ENCODE results near the gene MBOAT2.

The MBOAT2 gene

GRCh38 chr2:8847400-8847799, 156.1 kb downstream of the MBOAT2 start:
- no peaks in the 10 kb centered on the region for H3K79me2 ChIP-seq (ENCODE audit: control insufficient read depth, insufficient read depth, low read length, poor library complexity)
- H2BK5ac ChIP-seq (ENCODE audit: low read depth, low read length, poor library complexity), result no peak overlapping the region
- no peak overlapping the region for H3K14ac ChIP-seq (ENCODE audit: low read length)
- H2AFZ ChIP-seq (ENCODE audit: insufficient read depth, low read length, poor library complexity), result no peak overlapping the region
- no peak overlapping the region for H4K91ac ChIP-seq (ENCODE audit: low read depth, low read length)
- H3K9ac ChIP-seq (ENCODE audit: low read length), result no peak overlapping the region
- no CpG with 5 or more reads among the region's 6 CpGs for WGBS (ENCODE audit: extremely low coverage, insufficient coverage, insufficient read length)
- H3K9me3 ChIP-seq (ENCODE audit: insufficient read depth, low read depth, low read length), result no peaks in the 10 kb centered on the region
- H4K12ac ChIP-seq (ENCODE audit: low read depth, low read length), result no peak overlapping the region
- H4K8ac ChIP-seq (ENCODE audit: low read depth, low read length), result no peak overlapping the region
- no peak for DNase-seq
- no peaks in the 10 kb centered on the region for H3K27me3 ChIP-seq (ENCODE audit: insufficient read depth, low read length)
- H2BK12ac ChIP-seq (ENCODE audit: low read length), result no peak overlapping the region
- H3K4me3 ChIP-seq (ENCODE audit: low read depth, low read length), result no peak overlapping the region
- no peak overlapping the region for H3K4ac ChIP-seq (ENCODE audit: low read depth, low read length)
- H3K18ac ChIP-seq (ENCODE audit: low read length), result no peak overlapping the region
- no peak overlapping the region for H2AK5ac ChIP-seq (ENCODE audit: low read length)
- H2BK120ac ChIP-seq (ENCODE audit: insufficient read depth, low read length, poor library complexity), result no peak overlapping the region
- H3K23ac ChIP-seq (ENCODE audit: low read length), result no peak overlapping the region
- H3K79me1 ChIP-seq (ENCODE audit: low read length), result no peaks in the 10 kb centered on the region
- H3K4me2 ChIP-seq (ENCODE audit: low read length), result no peak overlapping the region
- no peak overlapping the region for H3K27ac ChIP-seq (ENCODE audit: low read depth, low read length)
- no peaks in the 10 kb centered on the region for H3K4me1 ChIP-seq (ENCODE audit: control insufficient read depth in 1 of 2, insufficient read depth in 2 of 2, low read length in 2 of 2)
- no peaks in the 10 kb centered on the region for H3K36me3 ChIP-seq (ENCODE audit: control insufficient read depth in 1 of 2, insufficient read depth in 2 of 2, low read length in 2 of 2)

DNA sequence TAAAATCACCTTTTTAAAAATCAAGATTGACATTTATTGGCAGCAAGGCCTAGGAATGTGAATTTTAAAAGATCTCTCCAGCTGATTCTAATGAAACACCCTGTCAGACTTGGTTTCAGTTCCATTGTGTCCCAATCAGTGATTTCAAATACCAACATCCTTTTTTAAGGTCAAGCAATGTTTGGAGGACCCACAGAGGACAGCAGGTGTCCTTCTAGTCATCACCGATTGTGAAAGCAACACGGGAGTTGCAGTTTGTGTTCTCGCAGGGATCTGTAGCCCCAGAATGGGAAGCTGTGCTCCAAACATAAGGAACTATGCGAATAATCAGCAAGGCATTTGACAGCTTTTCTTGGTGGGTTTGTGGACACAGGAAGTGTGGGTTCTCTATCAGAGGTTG, 161.6 kb downstream of the MBOAT2 start:
- H4K91ac ChIP-seq (ENCODE audit: low read depth, low read length), result no peak overlapping the region
- no peak overlapping the region for H3K27ac ChIP-seq (ENCODE audit: low read depth, low read length)
- no peak overlapping the region for H4K8ac ChIP-seq (ENCODE audit: low read depth, low read length)
- H2AFZ ChIP-seq (ENCODE audit: insufficient read depth, low read length, poor library complexity), result no peak overlapping the region
- H3K9me3 ChIP-seq (ENCODE audit: insufficient read depth, low read depth, low read length), result no peaks in the 10 kb centered on the region
- H2AK5ac ChIP-seq (ENCODE audit: low read length), result no peak overlapping the region
- H2BK5ac ChIP-seq (ENCODE audit: low read depth, low read length, poor library complexity), result no peak overlapping the region
- H3K14ac ChIP-seq (ENCODE audit: low read length), result no peak overlapping the region
- H3K79me2 ChIP-seq (ENCODE audit: control insufficient read depth, insufficient read depth, low read length, poor library complexity), result peaks cover 2% of the 10 kb centered on the region
- no peak overlapping the region for H3K4ac ChIP-seq (ENCODE audit: low read depth, low read length)
- DNase-seq, result no peak
- no peak overlapping the region for H3K4me2 ChIP-seq (ENCODE audit: low read length)
- H3K9ac ChIP-seq (ENCODE audit: low read length), result no peak overlapping the region
- H3K4me1 ChIP-seq (ENCODE audit: control insufficient read depth in 1 of 2, insufficient read depth in 2 of 2, low read length in 2 of 2), result peaks cover 0 to 2% of the 10 kb centered on the region in 2 experiments
- WGBS (ENCODE audit: extremely low coverage, insufficient coverage, insufficient read length), result no CpG with 5 or more reads among the region's 4 CpGs
- no peak overlapping the region for H2BK12ac ChIP-seq (ENCODE audit: low read length)
- H3K23ac ChIP-seq (ENCODE audit: low read length), result no peak overlapping the region
- H3K18ac ChIP-seq (ENCODE audit: low read length), result no peak overlapping the region
- H3K4me3 ChIP-seq (ENCODE audit: low read depth, low read length), result no peak overlapping the region
- H4K12ac ChIP-seq (ENCODE audit: low read depth, low read length), result no peak overlapping the region
- H3K79me1 ChIP-seq (ENCODE audit: low read length), result peaks cover 4% of the 10 kb centered on the region
- H3K27me3 ChIP-seq (ENCODE audit: insufficient read depth, low read length), result no peaks in the 10 kb centered on the region
- no peak overlapping the region for H2BK120ac ChIP-seq (ENCODE audit: insufficient read depth, low read length, poor library complexity)
- no peaks in the 10 kb centered on the region for H3K36me3 ChIP-seq (ENCODE audit: control insufficient read depth in 1 of 2, insufficient read depth in 2 of 2, low read length in 2 of 2)

- H3K27ac ChIP-seq (ENCODE audit: low read depth, low read length), result no peak overlapping the region
- no peak overlapping the region for H3K14ac ChIP-seq (ENCODE audit: low read length)
- peaks cover 4% of the 10 kb centered on the region for H3K79me1 ChIP-seq (ENCODE audit: low read length)
- peaks cover 2% of the 10 kb centered on the region for H3K79me2 ChIP-seq (ENCODE audit: control insufficient read depth, insufficient read depth, low read length, poor library complexity)
- H3K18ac ChIP-seq (ENCODE audit: low read length), result no peak overlapping the region
- no peak overlapping the region for H2BK120ac ChIP-seq (ENCODE audit: insufficient read depth, low read length, poor library complexity)
- peaks cover 4 to 7% of the 10 kb centered on the region in 2 experiments for H3K4me1 ChIP-seq (ENCODE audit: control insufficient read depth in 1 of 2, insufficient read depth in 2 of 2, low read length in 2 of 2)
- no peak overlapping the region for H3K4me2 ChIP-seq (ENCODE audit: low read length)
- no peak overlapping the region for H2BK12ac ChIP-seq (ENCODE audit: low read length)
- H4K8ac ChIP-seq (ENCODE audit: low read depth, low read length), result no peak overlapping the region
- no peaks in the 10 kb centered on the region for H3K36me3 ChIP-seq (ENCODE audit: control insufficient read depth in 1 of 2, insufficient read depth in 2 of 2, low read length in 2 of 2)
- H2AFZ ChIP-seq (ENCODE audit: insufficient read depth, low read length, poor library complexity), result no peak overlapping the region
- H3K23ac ChIP-seq (ENCODE audit: low read length), result no peak overlapping the region
- no CpG with 5 or more reads among the region's 12 CpGs for WGBS (ENCODE audit: extremely low coverage, insufficient coverage, insufficient read length)
- no peak overlapping the region for H4K91ac ChIP-seq (ENCODE audit: low read depth, low read length)
- no peaks in the 10 kb centered on the region for H3K27me3 ChIP-seq (ENCODE audit: insufficient read depth, low read length)
- no peak for DNase-seq
- H3K9me3 ChIP-seq (ENCODE audit: insufficient read depth, low read depth, low read length), result no peaks in the 10 kb centered on the region
- H4K12ac ChIP-seq (ENCODE audit: low read depth, low read length), result no peak overlapping the region
- no peak overlapping the region for H2BK5ac ChIP-seq (ENCODE audit: low read depth, low read length, poor library complexity)
- no peak overlapping the region for H3K4ac ChIP-seq (ENCODE audit: low read depth, low read length)
- H3K4me3 ChIP-seq (ENCODE audit: low read depth, low read length), result no peak overlapping the region
- no peak overlapping the region for H3K9ac ChIP-seq (ENCODE audit: low read length)
- no peak overlapping the region for H2AK5ac ChIP-seq (ENCODE audit: low read length)
Measured at GRCh38 chr2:8840475-8841091, 162.9 kb downstream of the MBOAT2 start.

GRCh38 chr2:8839189-8839965, 164.1 kb downstream of the MBOAT2 start:
- Histone ChIP-seq H3K36me3 (ENCODE audit: control insufficient read depth in 1 of 2, insufficient read depth in 2 of 2, low read length in 2 of 2) (no peaks in the 10 kb centered on the region), H3K9me3 (ENCODE audit: insufficient read depth, low read depth, low read length) (no peaks in the 10 kb centered on the region), H3K4ac (ENCODE audit: low read depth, low read length) (no peak overlapping the region), H3K23ac (ENCODE audit: low read length) (no peak overlapping the region), H3K14ac (ENCODE audit: low read length) (no peak overlapping the region), H3K27me3 (ENCODE audit: insufficient read depth, low read length) (no peaks in the 10 kb centered on the region), H4K8ac (ENCODE audit: low read depth, low read length) (no peak overlapping the region), H4K91ac (ENCODE audit: low read depth, low read length) (no peak overlapping the region), H2BK12ac (ENCODE audit: low read length) (no peak overlapping the region), H3K79me2 (ENCODE audit: control insufficient read depth, insufficient read depth, low read length, poor library complexity) (peaks cover 2% of the 10 kb centered on the region), H4K12ac (ENCODE audit: low read depth, low read length) (no peak overlapping the region), H3K79me1 (ENCODE audit: low read length) (peaks cover 4% of the 10 kb centered on the region), H3K9ac (ENCODE audit: low read length) (no peak overlapping the region), H3K4me3 (ENCODE audit: low read depth, low read length) (no peak overlapping the region), H3K27ac (ENCODE audit: low read depth, low read length) (no peak overlapping the region), H3K4me1 (ENCODE audit: control insufficient read depth in 1 of 2, insufficient read depth in 2 of 2, low read length in 2 of 2) (peaks cover 4 to 7% of the 10 kb centered on the region in 2 experiments), H2BK120ac (ENCODE audit: insufficient read depth, low read length, poor library complexity) (no peak overlapping the region), H3K18ac (ENCODE audit: low read length) (no peak overlapping the region), H2BK5ac (ENCODE audit: low read depth, low read length, poor library complexity) (no peak overlapping the region), H2AFZ (ENCODE audit: insufficient read depth, low read length, poor library complexity) (no peak overlapping the region), H2AK5ac (ENCODE audit: low read length) (no peak overlapping the region), H3K4me2 (ENCODE audit: low read length) (no peak overlapping the region)
- DNase-seq, result no peak
- no CpG with 5 or more reads among the region's 5 CpGs for WGBS (ENCODE audit: extremely low coverage, insufficient coverage, insufficient read length)
